LNCAP (cell line): ENCODE results near the gene WDR33.

Source experiments
- TF ChIP-seq, protein P1 (sequence below): fragments of 450-650 bp; IDR thresholded peaks from 2 replicates; pipeline ENCODE4 v1.5.1; 2017; ENCODE audit warnings: mild to moderate bottlenecking

Gene WDR33

DNA sequence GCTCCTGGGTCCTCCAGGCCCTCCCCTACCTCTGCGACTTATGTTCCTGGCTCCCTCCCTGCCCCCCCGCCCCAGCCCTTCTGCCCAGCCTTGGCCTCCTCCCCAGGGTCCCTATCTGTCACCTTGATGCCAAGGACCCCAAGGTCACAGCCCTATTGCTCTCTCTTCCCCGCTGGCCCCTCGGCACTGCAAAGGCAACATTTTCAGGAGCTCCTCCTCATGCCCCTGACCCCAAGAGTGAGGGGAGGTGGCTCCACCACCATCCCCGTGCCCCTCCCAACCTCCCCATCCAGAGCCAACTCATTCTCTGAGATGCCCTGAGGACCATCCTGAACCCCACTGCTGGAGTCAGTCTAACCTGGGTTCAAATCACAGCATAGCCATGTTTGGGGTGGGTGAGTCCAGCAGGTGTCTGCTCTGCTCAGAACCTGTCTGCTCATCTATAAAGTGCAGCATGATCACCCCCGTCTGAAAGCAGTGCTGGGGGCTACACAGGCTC is 147.4 kb downstream of the WDR33 start:
- TF ChIP-seq, protein P1, sequence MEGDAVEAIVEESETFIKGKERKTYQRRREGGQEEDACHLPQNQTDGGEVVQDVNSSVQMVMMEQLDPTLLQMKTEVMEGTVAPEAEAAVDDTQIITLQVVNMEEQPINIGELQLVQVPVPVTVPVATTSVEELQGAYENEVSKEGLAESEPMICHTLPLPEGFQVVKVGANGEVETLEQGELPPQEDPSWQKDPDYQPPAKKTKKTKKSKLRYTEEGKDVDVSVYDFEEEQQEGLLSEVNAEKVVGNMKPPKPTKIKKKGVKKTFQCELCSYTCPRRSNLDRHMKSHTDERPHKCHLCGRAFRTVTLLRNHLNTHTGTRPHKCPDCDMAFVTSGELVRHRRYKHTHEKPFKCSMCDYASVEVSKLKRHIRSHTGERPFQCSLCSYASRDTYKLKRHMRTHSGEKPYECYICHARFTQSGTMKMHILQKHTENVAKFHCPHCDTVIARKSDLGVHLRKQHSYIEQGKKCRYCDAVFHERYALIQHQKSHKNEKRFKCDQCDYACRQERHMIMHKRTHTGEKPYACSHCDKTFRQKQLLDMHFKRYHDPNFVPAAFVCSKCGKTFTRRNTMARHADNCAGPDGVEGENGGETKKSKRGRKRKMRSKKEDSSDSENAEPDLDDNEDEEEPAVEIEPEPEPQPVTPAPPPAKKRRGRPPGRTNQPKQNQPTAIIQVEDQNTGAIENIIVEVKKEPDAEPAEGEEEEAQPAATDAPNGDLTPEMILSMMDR, result no peak

DNA sequence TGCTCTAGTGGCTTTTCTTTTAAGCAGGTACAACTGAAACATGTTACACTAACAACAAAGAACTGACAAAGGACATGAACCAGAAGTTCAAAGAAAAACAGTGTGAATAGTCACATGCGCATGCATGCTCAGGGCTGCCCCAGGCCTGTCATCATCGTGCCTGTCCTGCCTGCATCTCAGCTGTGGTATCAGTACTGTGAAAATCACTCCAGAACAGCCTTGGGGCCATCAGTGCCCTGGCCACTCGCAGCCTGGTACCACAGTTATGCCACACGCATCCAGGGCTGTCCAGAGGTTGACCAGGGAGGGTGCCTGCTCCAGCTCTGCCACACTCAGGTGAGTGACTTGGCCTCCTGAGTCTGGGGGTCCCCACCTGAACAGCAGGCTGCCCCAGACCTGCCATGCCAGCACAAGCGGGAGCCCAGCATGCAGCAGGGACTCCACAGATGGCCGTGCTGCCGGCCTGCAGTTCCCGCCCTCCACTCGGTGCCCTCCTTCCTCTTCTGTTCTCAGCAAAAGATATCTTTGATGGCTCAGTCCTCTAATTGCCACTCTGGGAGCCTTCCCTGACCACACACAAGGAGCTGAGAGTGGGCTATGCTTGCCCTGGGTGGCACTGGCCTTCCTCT is 147.9 kb downstream of the WDR33 start:
- TF ChIP-seq, protein P1, result no peak

DNA sequence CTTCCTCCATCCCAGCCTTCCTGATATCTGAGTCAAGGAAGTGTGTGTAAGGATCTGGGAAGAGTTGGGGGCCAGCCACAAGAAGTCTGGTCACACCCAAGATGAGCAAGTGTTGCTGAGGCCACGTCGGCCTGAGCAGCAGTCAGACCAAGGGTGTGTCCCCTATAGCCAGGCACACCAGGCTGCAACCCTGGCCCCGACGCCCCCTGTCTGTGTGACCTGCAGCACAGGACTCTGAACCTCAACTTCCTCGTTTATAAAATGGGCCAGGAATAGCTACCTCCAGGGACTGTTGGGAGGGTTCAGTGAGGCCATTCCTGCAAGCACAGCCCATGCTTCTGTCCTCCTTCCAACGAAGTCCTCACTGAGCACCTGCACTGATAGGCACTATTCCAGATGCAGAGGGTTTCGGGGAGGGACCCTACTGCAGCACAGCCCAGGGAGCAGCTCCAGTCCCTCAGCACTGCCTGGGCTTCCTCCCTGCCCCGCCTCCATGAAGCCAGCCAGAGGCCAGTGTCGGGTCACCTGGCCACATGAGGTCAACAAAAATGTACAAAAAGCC is 148.9 kb downstream of the WDR33 start:
- TF ChIP-seq, protein P1, result no peak

DNA sequence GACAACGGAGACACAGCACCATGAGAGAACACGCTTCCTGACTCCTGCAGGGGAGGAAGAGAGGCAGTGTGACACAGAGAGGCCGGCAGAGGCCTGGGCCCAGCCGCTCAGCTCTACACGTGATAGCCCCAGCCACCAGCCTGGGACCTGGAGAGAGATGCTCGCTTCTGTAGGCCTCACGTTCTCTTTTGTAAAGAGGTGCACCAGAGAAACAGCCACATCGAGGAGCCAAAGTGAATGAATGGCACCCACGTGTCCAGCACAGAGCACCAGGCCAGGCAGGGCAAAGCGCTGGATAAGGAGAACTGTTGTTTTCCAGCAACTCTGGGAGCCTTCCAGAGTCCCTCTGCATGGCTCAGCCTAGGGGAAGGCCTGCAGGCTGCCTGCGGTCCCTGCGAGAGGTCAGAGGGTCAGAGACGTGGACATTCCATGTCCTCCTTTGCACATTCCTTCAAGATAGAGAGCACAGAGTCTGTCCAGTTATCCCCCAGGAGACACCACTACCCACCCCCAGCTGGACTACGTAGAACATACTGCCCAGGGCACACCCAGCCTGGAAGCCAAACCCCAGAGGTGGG is 149.8 kb downstream of the WDR33 start:
- TF ChIP-seq, protein P1, result no peak

DNA sequence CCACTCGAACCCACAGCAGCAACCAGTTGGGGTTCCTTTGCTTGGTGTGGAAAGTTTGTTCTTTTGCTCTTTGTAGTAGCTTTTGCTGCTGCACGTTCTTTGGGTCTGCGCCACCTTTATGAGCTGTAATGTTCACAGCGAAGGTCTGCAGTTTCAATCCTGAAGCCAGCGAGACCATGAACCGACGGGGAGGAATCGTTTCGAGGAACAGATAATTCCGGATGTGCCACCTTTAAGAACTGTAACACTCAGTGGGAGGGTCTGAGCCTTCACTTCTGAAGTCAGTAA is 150.7 kb downstream of the WDR33 start:
- TF ChIP-seq, protein P1, result no peak

DNA sequence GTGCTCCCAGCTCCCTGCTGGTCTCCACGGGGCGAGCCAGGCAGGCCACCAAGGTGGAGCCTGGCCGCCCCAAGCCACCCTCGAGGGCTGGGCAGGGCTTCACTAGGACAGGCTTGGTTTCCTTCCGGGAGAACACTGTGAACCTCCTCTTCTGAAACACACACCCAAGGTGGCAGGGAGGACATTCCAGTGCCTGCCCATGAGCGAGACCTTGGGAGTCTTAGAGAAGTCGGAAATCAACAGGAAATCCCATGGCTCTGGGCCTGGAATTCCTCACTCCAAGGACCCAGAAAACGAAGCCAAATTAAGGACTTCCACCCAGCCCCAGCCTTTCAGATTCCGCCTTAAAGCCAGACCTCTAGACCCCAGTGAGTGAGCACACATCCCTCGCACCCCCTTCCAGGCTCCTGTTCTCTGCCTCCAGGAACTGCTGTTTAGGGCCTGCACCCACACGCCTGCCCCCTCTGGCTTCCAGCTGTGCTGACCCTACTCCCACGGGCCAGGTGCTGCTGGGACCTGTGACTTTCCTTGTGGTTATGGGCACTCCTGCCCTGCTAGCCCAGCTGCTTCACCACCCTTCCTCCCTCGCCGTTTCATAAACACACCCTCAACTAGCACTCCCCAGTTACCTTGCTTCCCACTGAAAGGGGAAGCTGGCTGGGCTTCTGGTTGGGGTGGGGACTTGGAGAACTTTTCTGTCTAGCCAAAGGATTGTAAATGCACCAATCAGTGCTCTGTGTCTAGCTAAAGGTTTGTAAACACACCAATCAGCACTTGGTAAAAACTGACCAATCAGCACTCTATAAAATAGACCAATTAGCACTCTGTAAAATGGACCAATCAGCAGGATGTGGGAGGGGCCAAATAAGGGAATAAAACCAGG is 151.3 kb downstream of the WDR33 start:
- TF ChIP-seq, protein P1, result no peak

DNA sequence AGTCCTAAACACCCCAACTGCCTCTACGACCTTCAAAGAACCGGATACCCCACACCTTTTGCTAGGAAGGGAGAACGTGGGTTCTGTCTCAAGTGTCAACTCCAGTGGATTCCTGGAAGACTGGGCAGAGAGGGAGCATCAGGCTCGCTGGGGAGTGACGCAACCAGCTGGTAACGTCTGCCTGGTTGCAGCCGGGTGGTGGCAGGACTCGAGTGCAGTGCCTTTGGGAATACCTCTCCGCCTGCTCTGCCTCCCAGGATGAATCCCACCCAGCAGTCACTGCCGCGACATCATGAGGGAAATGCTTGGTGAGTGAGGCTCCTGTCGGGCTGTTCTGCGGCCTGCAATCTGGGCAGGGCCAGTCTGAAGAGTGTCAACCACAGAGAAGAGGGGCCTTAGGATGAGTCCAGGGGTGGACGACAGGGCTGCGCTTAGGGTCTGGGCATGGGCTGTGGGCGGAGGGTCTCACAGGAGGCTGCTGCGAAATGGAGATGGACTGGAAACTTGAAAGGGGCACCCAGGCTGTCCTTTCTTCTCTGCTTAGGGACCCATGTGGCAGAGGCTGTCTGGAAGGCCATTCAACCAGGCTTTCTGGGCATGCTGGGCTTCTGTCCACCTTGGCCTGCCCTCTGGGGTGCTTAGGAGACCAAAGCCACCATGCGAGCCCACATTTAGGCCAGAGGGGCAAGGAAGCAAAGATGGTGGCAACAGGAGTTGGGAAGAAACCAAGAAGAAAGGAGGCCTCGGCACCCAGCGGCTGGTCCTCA is 152.1 kb downstream of the WDR33 start:
- TF ChIP-seq, protein P1, result no peak
